Activated T-cell treated with anti-CD3 and anti-CD28 coated beads for 1 hour (primary cell): ENCODE data around the gene NMNAT3.

Experiments
- DNase-seq: peaks from one replicate; pipeline ENCODE4 v3.0.0-alpha.2; 2020; ENCODE audit warnings: low read depth

NMNAT3 gene

GRCh38 chr3:139578783-139579182, 99.0 kb downstream of the NMNAT3 start:
- DNase-seq: no peak

GRCh38 chr3:139577909-139578308, 99.9 kb downstream of the NMNAT3 start:
- DNase-seq: no peak

GRCh38 chr3:139577346-139577745, 100.4 kb downstream of the NMNAT3 start:
- DNase-seq: no peak

DNA sequence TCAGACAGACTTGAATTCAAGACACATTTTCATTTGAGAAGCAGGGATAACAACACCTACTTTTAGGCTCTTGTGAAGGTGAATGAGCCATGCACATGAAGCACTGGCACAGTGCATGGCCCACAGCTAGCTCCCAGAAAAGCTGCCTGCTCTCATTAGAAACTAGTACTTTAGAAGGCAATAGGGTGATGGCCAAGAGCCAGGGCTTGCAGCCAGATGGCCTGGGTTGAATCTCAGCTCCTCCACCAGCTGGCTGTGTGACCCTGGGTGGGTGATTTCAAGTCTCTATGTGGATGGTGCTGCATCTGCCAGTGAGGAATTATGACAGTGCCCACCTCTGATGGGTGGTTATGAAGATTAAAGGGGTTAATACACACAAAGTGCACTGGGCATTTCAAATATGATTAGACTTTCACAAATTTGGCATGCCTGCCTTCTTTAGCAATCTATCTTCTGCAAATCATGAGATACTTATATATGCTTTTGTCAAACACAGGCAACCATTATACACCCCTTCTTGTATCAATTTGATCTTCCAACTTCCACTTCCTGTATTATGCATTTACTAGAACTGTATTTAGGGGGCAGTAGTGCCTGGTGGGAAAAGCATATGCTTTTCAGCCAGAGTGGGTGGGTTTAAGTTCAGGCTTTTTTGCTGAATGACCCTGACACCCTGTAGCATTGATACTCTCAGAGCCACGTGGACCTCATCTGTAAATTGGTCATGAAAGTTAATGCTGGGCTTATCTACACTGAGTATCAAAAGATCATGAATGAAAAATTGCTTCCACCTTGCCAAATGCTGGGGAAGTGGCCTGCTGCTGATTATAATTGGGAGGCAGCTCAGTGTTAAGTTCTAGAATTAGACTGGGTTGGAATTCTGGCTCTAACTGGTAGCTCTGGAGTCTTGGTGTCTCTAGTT, 103.5 kb downstream of the NMNAT3 start:
- DNase-seq: no peak

GRCh38 chr3:139572847-139573672, 104.7 kb downstream of the NMNAT3 start:
- no peak for DNase-seq

- DNase-seq: no peak
Measured at GRCh38 chr3:139571711-139572110, 106.1 kb downstream of the NMNAT3 start.

DNA sequence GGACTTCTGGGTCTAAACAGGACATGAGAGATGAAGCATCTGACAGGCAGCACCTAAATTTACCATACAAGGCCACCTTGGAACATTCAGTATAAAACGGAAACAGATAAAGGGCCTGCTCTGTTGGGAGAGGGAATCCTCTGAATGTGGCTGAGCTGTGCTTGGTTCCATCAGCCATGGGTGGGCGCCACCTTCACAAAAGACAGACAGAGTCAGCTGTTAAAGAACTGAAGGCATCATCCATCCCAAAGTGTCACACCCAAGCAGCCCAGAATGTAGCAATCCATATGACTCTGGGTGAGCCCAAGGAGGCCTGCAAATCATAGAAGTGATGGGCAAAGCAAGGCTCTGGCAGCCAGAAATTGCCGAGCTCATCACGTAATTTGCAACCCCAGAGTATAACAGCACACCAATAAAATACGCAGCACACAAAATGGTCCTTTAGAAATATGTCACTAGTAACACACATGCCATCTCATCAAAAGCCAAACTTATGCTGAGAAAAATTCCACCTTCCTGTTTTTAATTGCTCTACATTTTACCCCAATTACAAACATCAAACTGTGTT, 113.4 kb downstream of the NMNAT3 start:
- DNase-seq: no peak

DNA sequence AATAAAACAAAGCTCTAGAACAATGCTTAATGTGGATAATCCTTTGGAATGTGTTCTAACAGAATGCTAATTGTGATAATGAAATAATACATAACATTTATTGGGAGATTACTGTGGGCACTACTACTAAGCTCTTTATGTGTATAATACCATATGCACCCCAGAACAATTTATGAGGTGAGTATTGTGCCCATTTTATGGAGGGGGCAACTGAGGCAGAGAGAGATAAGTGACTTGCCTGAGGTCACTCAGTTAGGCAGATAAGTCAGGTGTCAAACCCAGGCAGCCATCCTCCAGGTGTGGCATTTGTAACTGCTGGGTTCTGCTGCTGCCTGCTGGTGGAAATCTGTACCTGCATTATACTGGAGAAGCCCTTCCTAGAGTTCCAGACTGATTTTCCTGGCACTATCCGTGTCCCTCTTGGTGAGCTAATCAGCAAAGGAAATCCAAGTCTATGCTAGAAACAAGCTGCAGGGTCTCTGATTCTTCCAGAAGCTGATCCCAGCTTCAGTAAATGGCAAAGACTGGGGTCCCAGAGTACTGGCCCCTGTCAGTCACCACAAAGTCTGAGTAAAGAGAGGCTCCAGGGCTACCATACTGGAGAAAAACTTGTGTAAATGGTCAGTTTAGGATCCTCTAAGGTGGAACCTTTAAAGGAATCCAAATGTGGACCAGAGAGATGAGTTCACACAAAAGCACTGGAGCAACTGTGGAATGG, 115.7 kb downstream of the NMNAT3 start:
- DNase-seq: no peak

DNA sequence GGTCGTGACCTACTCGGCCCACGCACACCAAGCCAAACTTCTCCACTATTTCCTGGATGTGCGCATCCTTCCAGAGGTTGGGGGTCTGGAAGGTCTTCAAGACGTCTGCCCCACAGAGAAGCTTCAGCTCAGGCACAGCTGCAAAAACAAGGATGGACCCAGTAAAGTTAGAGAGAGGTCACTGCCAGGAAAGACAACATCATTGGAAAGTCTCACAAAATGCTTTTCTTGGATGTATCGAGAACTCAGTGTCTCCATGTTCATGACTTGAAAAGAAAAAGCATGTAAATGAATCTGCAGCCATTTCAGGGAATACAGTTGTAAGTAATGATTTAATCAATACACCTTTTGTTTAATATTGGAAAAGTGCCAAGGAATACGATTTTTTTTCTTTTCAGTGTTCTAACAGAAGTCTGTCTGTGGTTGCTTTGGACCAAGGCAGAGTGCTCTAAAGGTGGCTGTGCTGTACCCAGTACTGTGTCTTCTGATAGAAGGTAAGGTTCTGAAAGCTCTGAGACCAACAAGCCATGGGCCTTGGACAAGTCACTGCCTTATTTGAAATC, 116.4 kb downstream of the NMNAT3 start:
- DNase-seq: no peak

DNA sequence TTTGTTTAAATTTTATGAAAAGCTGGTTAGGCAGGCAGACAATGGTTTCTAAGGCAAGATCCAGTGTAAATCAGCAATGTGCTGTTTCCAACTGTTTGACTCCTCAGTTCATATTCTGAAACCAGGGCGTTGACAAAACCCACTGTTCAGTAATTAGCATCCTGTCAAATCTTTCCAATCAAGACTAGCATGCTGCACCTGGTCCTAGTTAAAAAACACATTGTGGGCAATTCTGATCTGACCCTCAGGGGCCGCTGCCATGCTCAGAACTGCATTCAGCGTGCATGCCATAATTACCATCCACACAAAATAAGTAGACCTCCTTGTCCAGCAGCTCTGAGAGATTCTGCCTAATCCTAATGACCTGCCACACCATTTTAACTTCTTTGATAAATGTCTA, 117.4 kb downstream of the NMNAT3 start:
- no peak for DNase-seq

- DNase-seq: no peak
Measured at GRCh38 chr3:139559541-139559940, 118.2 kb downstream of the NMNAT3 start.

GRCh38 chr3:139558351-139559266, 119.2 kb downstream of the NMNAT3 start:
- DNase-seq: no peak

- DNase-seq: no peak
Measured at GRCh38 chr3:139557041-139557440, 120.7 kb downstream of the NMNAT3 start.

DNA sequence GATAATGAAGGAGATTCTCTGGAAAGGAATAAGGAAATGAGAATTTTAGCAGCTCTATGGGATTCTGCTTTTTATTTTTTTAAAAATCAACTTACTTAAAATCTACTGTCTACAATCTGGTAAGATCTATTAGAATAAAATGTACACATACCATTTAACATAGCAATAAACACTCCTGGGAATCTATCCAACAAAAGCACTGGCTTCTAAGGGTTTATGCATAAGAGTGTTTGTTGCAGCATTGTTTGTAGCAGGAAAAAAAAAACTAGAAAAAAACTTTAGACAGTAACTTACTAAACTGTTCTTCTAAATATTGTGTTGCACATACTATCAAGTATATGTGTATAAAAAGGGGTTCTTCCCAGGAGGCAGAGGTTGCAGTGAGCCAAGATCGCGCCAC, 122.5 kb downstream of the NMNAT3 start:
- DNase-seq: no peak

DNA sequence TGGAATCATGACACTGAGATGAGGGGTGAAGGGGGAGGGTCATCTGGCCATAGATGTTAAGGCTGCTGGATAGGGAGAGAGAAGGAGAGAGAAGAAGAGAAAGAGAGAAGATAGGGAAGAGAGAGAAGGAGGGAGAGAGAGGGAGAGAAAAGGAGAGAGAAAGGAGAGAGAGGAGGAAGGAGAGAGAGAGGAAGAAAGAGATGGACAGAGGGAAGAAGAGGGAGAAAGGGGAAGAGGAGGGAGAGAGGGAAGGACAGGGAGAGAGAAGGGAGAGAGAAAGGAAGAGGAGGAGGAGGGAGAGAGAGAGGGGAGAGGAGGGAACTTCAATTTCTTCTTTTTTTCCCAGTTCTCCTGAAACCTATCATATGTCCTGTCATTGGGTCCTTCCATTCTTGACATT, 123.1 kb downstream of the NMNAT3 start:
- DNase-seq: no peak

DNA sequence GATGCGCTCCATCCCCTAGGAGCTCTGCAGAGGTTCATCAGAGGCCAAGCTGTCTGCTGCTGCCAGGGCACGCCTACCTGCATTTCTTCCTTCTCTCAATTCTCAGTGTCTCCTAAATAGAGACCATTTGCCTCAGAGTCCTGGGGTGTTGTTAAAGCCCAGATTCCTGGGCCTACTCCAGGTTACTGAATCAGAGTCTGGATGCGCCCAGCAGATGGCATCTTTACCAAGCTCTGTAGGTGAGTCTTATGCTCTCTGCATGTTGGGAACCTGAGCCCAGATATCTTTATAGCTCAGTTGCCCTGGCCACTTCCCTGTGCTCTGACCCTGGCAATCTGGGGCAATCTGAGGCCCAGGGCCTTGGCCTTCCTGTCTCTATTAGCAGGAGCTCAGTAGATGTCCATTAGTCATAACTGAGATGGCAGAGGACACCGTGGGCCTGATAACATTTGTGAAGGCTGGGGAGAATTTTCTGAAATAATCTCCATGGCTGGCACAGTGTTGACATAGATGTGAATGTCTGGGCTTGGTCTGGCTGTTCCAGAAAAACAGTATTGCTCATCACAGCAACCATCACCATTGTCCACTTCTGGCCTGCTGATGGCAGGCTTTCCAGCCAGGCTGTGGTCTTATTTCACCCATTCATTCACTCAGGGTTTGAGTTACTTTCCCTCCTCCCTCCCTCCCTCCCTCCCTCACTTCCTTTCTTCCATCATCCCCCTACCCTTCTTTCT, 125.0 kb downstream of the NMNAT3 start:
- no peak for DNase-seq

GRCh38 chr3:139548801-139549200, 129.0 kb downstream of the NMNAT3 start:
- DNase-seq: no peak

GRCh38 chr3:139547666-139548065, 130.1 kb downstream of the NMNAT3 start:
- no peak for DNase-seq

DNA sequence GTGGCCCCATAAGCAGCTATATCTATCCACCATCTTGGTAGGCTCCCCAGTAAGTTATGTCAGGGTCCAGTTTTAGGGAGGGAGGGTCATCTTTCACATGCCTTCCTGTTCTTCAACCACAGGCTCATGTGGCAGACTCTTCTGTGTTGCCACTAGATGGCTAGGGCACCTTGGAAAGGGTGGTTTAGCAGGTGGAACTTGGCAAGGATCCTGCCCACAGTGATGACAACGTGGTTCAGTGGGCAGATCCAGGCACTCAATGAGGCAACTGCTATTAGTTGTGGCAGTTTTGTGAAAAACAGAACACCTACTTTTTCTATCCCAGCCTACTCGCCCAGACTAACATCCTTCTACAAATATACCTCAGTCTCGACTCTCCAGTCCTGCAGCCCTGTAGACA, 131.0 kb downstream of the NMNAT3 start:
- no peak for DNase-seq
